K562 (cell line): ENCODE data around the gene CCDC159. TPM values are rescaled to one million over a fixed set of nuclear protein-coding genes. Genes with fewer than 3 reads are reported as not detected.

Experiments
- GMEB1 ChIP-seq: fragments of 250-450 bp; sonication (Bioruptor Pico); IDR thresholded peaks from 2 replicates; pipeline ENCODE4 v1.4.0; 2020; ENCODE audit warnings: mild to moderate bottlenecking
- MAZ ChIP-seq, 2 experiments: fragments of 450-650 bp in 1 of 2; sonication (generic) in 1 of 2; formaldehyde crosslinking; IDR thresholded peaks in 1 of 2; conservative IDR thresholded peaks in 1 of 2; 2 replicates each; pipeline versions ENCODE4 v1.4.0 to v1.5.0; 2020; ENCODE audit warnings: mild to moderate bottlenecking in 1 of 2, missing genetic modification reagents in 1 of 2
- NFRKB ChIP-seq: fragments of 450-650 bp; IDR thresholded peaks from 2 replicates; pipeline ENCODE4 v1.6.1; 2016; ENCODE audit warnings: low read depth
- RREB1 ChIP-seq: fragments of 250-450 bp; sonication (Bioruptor Pico); IDR thresholded peaks from 2 replicates; pipeline ENCODE4 v1.4.0; 2020
- THRAP3 ChIP-seq: fragments of 450-650 bp; IDR thresholded peaks from 2 replicates; pipeline ENCODE4 v1.6.1; 2016; ENCODE audit warnings: mild to moderate bottlenecking, inconsistent platforms, borderline replicate concordance
- ZNF76 ChIP-seq: fragments of 250-450 bp; sonication (Bioruptor Pico); IDR thresholded peaks from 2 replicates; pipeline ENCODE4 v1.4.0; 2020; ENCODE audit warnings: mild to moderate bottlenecking, moderate library complexity, borderline replicate concordance
- polyA plus RNA-seq, 8 experiments: library from polyadenylated mRNA; depleted of rRNA in 4 of 8; stranded (reverse) in 5 of 8; unstranded in 3 of 8; fragments of >200 nt; fragmentation: Nextera tagmentation in 2 of 8; fragmentation: Illumina TruSeq in 1 of 8; extraction: Ambion mirVana in 2 of 8; extraction: Trizol in 1 of 8; gene quantifications; 2 replicates each; pipeline versions ENCODE4 v1.2.1 to v1.2.3, GENCODE V29; 2011 to 2014; ENCODE audit warnings: inconsistent platforms in 1 of 8, missing spikeins in 1 of 8
- total RNA-seq, 7 experiments: library from RNA; depleted of rRNA in 6 of 7; stranded (reverse); fragments of >200 nt in 6 of 7; fragmentation: Illumina TruSeq in 2 of 7; extraction: Trizol in 2 of 7; gene quantifications; 2 replicates each; pipeline versions ENCODE4 v1.2.1 to v1.2.3, GENCODE V29; 2011 to 2021; ENCODE audit warnings: low replicate concordance in 1 of 7
- TF ChIP-seq, protein P1 (sequence below): fragments of 250-450 bp; sonication (Bioruptor Pico); IDR thresholded peaks from 2 replicates; pipeline ENCODE4 v1.4.0; 2020; ENCODE audit warnings: mild to moderate bottlenecking, moderate library complexity
- TF ChIP-seq, protein P2 (sequence below): fragments of 150-350 bp; IDR thresholded peaks from 2 replicates; pipeline ENCODE4 v1.6.1; 2014; ENCODE audit warnings: low read depth, mild to moderate bottlenecking, low read length, borderline replicate concordance
- TF ChIP-seq, protein P3 (sequence below): fragments of 450-650 bp; IDR thresholded peaks from 2 replicates; pipeline ENCODE4 v1.6.1; 2016

CCDC159 gene
- total and polyA plus RNA-seq, 9 of the 15 experiments (the other 6 are each of a cell fraction or from before 2014, with no cell fraction given), result 0.68 to 10.1 (median 4.7) TPM

- TF ChIP-seq, protein P1, sequence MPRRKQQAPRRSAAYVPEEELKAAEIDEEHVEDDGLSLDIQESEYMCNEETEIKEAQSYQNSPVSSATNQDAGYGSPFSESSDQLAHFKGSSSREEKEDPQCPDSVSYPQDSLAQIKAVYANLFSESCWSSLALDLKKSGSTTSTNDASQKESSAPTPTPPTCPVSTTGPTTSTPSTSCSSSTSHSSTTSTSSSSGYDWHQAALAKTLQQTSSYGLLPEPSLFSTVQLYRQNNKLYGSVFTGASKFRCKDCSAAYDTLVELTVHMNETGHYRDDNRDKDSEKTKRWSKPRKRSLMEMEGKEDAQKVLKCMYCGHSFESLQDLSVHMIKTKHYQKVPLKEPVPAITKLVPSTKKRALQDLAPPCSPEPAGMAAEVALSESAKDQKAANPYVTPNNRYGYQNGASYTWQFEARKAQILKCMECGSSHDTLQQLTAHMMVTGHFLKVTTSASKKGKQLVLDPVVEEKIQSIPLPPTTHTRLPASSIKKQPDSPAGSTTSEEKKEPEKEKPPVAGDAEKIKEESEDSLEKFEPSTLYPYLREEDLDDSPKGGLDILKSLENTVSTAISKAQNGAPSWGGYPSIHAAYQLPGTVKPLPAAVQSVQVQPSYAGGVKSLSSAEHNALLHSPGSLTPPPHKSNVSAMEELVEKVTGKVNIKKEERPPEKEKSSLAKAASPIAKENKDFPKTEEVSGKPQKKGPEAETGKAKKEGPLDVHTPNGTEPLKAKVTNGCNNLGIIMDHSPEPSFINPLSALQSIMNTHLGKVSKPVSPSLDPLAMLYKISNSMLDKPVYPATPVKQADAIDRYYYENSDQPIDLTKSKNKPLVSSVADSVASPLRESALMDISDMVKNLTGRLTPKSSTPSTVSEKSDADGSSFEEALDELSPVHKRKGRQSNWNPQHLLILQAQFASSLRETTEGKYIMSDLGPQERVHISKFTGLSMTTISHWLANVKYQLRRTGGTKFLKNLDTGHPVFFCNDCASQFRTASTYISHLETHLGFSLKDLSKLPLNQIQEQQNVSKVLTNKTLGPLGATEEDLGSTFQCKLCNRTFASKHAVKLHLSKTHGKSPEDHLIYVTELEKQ (CRISPR knock-in tag), result no peak
- no peak for TF ChIP-seq GMEB1 (CRISPR knock-in tag)
- no peak for TF ChIP-seq ZNF76
- TF ChIP-seq THRAP3, result no peak
- TF ChIP-seq NFRKB, result 0 out of 2 replicates have a peak, but pooled peaks have one; percentile 56
- TF ChIP-seq, protein P2, sequence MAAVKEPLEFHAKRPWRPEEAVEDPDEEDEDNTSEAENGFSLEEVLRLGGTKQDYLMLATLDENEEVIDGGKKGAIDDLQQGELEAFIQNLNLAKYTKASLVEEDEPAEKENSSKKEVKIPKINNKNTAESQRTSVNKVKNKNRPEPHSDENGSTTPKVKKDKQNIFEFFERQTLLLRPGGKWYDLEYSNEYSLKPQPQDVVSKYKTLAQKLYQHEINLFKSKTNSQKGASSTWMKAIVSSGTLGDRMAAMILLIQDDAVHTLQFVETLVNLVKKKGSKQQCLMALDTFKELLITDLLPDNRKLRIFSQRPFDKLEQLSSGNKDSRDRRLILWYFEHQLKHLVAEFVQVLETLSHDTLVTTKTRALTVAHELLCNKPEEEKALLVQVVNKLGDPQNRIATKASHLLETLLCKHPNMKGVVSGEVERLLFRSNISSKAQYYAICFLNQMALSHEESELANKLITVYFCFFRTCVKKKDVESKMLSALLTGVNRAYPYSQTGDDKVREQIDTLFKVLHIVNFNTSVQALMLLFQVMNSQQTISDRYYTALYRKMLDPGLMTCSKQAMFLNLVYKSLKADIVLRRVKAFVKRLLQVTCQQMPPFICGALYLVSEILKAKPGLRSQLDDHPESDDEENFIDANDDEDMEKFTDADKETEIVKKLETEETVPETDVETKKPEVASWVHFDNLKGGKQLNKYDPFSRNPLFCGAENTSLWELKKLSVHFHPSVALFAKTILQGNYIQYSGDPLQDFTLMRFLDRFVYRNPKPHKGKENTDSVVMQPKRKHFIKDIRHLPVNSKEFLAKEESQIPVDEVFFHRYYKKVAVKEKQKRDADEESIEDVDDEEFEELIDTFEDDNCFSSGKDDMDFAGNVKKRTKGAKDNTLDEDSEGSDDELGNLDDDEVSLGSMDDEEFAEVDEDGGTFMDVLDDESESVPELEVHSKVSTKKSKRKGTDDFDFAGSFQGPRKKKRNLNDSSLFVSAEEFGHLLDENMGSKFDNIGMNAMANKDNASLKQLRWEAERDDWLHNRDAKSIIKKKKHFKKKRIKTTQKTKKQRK, result no peak
- TF ChIP-seq, protein P3, sequence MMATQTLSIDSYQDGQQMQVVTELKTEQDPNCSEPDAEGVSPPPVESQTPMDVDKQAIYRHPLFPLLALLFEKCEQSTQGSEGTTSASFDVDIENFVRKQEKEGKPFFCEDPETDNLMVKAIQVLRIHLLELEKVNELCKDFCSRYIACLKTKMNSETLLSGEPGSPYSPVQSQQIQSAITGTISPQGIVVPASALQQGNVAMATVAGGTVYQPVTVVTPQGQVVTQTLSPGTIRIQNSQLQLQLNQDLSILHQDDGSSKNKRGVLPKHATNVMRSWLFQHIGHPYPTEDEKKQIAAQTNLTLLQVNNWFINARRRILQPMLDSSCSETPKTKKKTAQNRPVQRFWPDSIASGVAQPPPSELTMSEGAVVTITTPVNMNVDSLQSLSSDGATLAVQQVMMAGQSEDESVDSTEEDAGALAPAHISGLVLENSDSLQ, result peak; percentile 32; the same call in 1 of the 2 replicates
- no peak for TF ChIP-seq RREB1 (CRISPR knock-in tag)
- peak; percentile 29 to 46; a peak in 2 of 4 replicates for TF ChIP-seq MAZ (CRISPR knock-in tag; conservative IDR thresholded peaks at IDR 0.05 in 1 of 2, IDR thresholded peaks at IDR 0.05 in 1 of 2)
Observed at GRCh38 chr19:11355160-11356073, 9.1 kb downstream of the CCDC159 start, which contains the start of gene PLPPR2 (continued).
